ENCODE results near the gene DGKA. TPM values are rescaled to one million over a fixed set of nuclear protein-coding genes. Genes with fewer than 3 reads are reported as not detected.

Gene DGKA
- total RNA-seq, 1 donor from 2014 or later = 108 TPM

- Histone ChIP-seq H2AFZ (ENCODE audit: low read depth, low read length) (peak overlapping the region; percentile 86), H4K20me1 (ENCODE audit: insufficient read depth, low read length) (no peaks in the 10 kb centered on the region), H3K36me3 (ENCODE audit: insufficient read depth, low read length) (no peaks in the 10 kb centered on the region), H3K27me3 (ENCODE audit: insufficient read depth, low read length) (no peaks in the 10 kb centered on the region), H3K4me2 (ENCODE audit: low read length) (peak overlapping the region; percentile 92), H3K79me2 (ENCODE audit: insufficient read depth, low read length) (peaks cover 16% of the 10 kb centered on the region), H3K27ac (ENCODE audit: low read depth, low read length) (peak overlapping the region; percentile 24), H3K9me3 (ENCODE audit: insufficient read depth, low read depth, low read length) (no peaks in the 10 kb centered on the region), H3K4me3 (ENCODE audit: insufficient read depth, low read depth, low read length) (peak overlapping the region; percentile 76), H3K9ac (ENCODE audit: low read length) (peak overlapping the region; percentile 83), H3K4me1 (ENCODE audit: insufficient read depth, low read length) (peaks cover 34% of the 10 kb centered on the region)
- Mint-ChIP-seq H3K4me1 (ENCODE audit: low read depth, unreplicated experiment) (peaks cover 55% of the 10 kb centered on the region), H3K4me3 (ENCODE audit: unreplicated experiment) (peak overlapping the region; percentile 94), H3K27me3 (ENCODE audit: low read depth, unreplicated experiment) (no peaks in the 10 kb centered on the region), H3K9me3 (ENCODE audit: unreplicated experiment) (no peaks in the 10 kb centered on the region), H3K27ac (ENCODE audit: unreplicated experiment) (peak overlapping the region; percentile 92), H3K36me3 (ENCODE audit: low read depth, unreplicated experiment) (peaks cover 11% of the 10 kb centered on the region)
- TF ChIP-seq EZH2 (IDR thresholded peaks at IDR 0.05; ENCODE audit: insufficient read depth, low read length) = no peak
- no peak for TF ChIP-seq CTCF (IDR thresholded peaks at IDR 0.05; ENCODE audit: insufficient read depth, low read depth, low read length)
- FAIRE-seq = no peak
- DNase-seq (ENCODE audit: low read depth) = peak; percentile 41
These were observed 1.6 kb downstream of the DGKA start for GRCh38 chr12:55932551-55932910.

DNA sequence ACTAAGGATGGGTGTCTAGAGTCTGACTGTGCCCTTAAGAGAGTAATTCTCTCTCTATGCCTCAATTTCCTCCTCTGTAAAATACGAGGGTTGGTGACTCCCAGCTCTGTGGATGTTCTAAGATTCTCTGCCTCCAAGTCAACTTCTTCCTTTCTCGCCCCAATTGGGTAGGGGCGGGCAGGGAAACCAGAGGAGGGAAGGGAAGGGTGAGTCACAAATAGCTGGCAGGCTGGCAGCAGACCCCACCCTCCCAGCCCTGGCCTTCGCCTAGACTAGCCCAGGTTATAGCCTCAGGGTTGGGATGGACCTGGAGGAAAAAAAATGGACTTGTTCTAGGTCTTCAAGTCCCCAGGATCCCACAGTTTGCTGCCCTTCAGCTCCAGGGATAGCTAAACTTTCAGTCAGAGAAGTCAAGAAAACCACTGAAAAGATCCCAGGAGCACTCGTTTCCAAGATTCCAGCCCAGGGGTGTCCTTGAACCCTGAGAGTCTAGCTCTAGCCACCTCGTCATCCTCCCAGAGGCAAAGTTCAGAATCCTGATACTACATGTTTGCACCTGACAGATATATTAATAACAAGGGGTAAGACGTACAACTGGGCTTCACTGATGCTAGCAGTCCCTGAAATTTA lies 2.3 kb downstream of the DGKA start:
- Histone ChIP-seq H3K36me3 (ENCODE audit: insufficient read depth, low read length) (no peaks in the 10 kb centered on the region), H3K27ac (ENCODE audit: low read depth, low read length) (peak overlapping the region; percentile 24), H3K79me2 (ENCODE audit: insufficient read depth, low read length) (peaks cover 8% of the 10 kb centered on the region), H3K4me3 (ENCODE audit: insufficient read depth, low read depth, low read length) (peak overlapping the region; percentile 76), H2AFZ (ENCODE audit: low read depth, low read length) (no peak overlapping the region), H4K20me1 (ENCODE audit: insufficient read depth, low read length) (no peaks in the 10 kb centered on the region), H3K4me1 (ENCODE audit: insufficient read depth, low read length) (peaks cover 37% of the 10 kb centered on the region), H3K9ac (ENCODE audit: low read length) (peak overlapping the region; percentile 83), H3K4me2 (ENCODE audit: low read length) (peak overlapping the region; percentile 92), H3K27me3 (ENCODE audit: insufficient read depth, low read length) (no peaks in the 10 kb centered on the region), H3K9me3 (ENCODE audit: insufficient read depth, low read depth, low read length) (no peaks in the 10 kb centered on the region)
- peaks cover 15% of the 10 kb centered on the region for H3K36me3 Mint-ChIP-seq (ENCODE audit: low read depth, unreplicated experiment)
- no peaks in the 10 kb centered on the region for H3K27me3 Mint-ChIP-seq (ENCODE audit: low read depth, unreplicated experiment)
- no peaks in the 10 kb centered on the region for H3K9me3 Mint-ChIP-seq (ENCODE audit: unreplicated experiment)
- no peak for FAIRE-seq
- H3K4me1 Mint-ChIP-seq (ENCODE audit: low read depth, unreplicated experiment) = peaks cover 58% of the 10 kb centered on the region
- peak overlapping the region; percentile 94 for H3K4me3 Mint-ChIP-seq (ENCODE audit: unreplicated experiment)
- H3K27ac Mint-ChIP-seq (ENCODE audit: unreplicated experiment) = peak overlapping the region; percentile 92
- TF ChIP-seq CTCF (IDR thresholded peaks at IDR 0.05; ENCODE audit: insufficient read depth, low read depth, low read length) (no peak), EZH2 (IDR thresholded peaks at IDR 0.05; ENCODE audit: insufficient read depth, low read length) (no peak)
- DNase-seq (ENCODE audit: low read depth) = no peak
